Iris pigment epithelial cell (primary cell): ENCODE measurements around the gene CENPB.
A peak's percentile ranks its signal among the peaks of the same experiment; 100 is the strongest.
"Not testable (repeated sequence)": the region's sequence is repeated elsewhere in the genome, so short reads cannot be mapped to it uniquely, and the experiment has no call there.

Source experiments
- DNase-seq: peaks from one replicate; pipeline ENCODE4 v3.0.0-alpha.2; 2011; ENCODE audit warnings: low read depth

Gene CENPB

GRCh38 chr20:3811467-3812258 lies 25.1 kb upstream of the CENPB start:
- peak; percentile 97 for DNase-seq

DNA sequence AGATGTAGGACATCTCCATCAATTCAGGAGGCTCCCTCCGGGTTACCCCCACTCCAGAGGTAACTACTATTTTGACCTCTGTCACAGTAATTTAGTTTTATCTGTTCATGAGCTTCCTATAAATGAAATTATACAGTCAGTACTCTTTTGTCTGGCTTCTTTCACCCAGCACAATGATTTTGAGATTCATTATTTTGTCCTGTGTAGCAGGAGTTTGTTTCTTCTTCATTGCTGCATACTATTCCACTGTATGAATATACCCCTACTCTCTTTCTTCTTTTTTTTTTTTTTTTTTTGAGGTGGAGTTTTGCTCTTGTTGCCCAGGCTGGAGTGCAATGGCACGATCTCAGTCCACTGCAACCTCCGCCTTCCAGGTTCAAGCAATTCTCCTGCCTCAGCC lies 22.0 kb upstream of the CENPB start:
- DNase-seq = no peak

GRCh38 chr20:3804781-3805180 lies 18.2 kb upstream of the CENPB start:
- DNase-seq = no peak

GRCh38 chr20:3804254-3804751 lies 17.8 kb upstream of the CENPB start:
- DNase-seq = peak; percentile 39

DNA sequence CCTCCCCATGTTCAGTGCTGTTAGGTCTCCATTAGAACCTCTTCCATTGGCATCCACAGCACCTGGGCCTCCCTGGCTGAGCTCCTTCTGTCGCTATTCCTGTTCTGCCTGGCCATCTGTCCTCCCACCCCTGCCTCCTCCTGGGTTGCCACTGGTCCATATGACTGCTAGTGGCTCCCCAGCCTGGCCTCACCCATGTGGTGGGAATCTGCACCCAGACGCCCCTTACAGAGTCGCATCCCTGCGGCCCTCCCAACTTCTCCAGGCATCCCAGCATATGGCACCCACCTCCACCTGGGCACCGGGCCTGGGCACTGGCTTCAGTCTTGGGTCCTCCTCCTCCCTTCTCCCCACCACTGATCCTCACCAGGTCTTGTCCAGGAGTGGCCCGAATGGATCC lies 17.3 kb upstream of the CENPB start:
- DNase-seq = no peak

- no peak for DNase-seq
These were observed 16.7 kb upstream of the CENPB start for GRCh38 chr20:3803289-3803688.

DNA sequence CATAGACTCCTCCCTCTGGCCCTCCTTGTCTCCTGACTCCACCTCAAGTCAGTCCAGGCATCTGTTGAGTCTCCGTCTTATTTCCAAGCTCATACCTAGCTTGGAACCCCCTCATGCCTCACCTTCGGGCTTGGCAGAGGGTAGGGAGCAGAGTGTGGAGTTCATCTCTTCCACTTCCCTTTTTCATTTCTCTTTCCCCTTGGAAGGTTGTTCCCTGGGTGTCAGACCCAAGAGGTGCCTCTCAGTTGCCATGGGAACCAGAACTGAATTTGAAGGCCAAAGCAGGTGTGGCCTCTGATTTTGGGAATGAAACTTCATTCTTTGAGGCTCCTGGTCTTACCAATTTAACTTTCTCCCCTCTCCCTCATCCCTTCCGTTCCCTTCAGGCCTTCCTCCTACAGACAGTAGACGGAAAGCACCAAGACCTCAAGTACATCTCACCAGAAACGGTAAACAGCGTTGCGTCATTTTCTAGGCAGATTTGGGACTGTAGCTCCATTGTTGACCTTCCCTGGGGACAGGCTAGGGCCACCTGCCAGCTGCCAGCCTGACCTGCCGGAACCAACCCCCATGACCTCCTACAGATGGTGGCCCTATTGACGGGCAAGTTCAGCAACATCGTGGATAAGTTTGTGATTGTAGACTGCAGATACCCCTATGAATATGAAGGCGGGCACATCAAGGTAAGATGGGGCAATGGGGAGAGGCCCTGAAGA lies 16.1 kb upstream of the CENPB start:
- DNase-seq = no peak

- no peak for DNase-seq
These were observed 15.3 kb upstream of the CENPB start for GRCh38 chr20:3801846-3802245.

- no peak for DNase-seq
These were observed 14.8 kb upstream of the CENPB start for GRCh38 chr20:3801299-3801698.

DNA sequence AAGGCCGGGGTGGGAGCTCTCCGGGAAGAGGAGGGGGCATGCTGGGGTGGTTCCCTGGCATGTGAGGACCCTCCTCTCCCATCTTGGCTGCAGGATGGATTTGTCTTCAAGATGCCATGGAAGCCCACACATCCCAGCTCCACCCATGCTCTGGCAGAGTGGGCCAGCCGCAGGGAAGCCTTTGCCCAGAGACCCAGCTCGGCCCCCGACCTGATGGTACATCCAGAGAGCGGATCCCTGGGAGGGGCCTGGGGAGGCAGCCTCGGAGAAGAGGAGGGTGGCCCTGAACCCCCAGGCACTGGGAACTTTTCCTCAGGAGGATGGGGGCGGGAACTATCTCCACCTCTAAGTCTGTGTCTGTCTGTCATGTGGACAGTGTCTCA lies 14.3 kb upstream of the CENPB start:
- no peak for DNase-seq

DNA sequence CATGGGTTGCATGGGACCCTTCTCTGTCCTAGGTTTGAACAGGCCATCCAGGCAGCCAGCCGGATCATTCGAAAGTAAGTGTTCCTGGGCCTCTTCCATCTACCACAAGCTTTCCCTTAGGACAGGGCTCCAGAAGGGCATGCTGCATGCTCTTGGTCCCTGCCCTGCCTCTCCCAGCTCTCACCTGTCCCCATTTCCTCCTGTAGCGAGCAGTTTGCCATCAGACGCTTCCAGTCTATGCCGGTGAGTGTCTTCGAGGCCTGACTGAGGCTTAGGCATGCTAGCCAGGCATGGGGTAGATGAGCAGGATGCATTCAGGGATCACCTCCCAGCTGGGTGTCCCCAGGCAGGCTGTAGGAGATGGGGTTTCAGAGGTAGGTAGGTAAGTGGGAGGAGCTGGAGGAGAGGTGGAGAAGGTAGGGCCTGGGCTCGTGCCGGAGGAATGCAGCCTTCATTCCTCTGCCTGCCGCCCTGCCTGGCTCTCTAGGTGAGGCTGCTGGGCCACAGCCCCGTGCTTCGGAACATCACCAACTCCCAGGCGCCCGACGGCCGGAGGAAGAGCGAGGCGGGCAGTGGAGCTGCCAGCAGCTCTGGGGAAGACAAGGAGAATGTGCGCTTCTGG lies 13.8 kb upstream of the CENPB start:
- no peak for DNase-seq

DNA sequence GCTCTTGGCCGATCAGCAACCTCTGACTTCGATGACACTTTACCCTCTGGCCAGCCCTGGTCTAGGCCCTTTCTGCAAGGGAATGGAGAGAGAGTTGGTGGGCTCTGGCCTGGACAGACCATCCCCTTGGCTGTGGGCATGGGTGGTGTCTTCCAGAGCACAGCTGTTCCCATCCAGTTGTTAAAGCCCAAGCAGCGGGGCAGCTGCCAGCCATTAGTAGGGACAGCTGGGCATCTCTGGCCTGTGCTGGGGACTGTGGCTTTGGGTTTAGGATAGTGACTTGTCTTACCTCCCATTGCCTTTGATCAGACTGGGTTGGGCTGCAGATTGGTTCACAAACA lies 12.3 kb upstream of the CENPB start:
- no peak for DNase-seq

- DNase-seq = no peak
These were observed 11.8 kb upstream of the CENPB start for GRCh38 chr20:3798373-3798768.

DNA sequence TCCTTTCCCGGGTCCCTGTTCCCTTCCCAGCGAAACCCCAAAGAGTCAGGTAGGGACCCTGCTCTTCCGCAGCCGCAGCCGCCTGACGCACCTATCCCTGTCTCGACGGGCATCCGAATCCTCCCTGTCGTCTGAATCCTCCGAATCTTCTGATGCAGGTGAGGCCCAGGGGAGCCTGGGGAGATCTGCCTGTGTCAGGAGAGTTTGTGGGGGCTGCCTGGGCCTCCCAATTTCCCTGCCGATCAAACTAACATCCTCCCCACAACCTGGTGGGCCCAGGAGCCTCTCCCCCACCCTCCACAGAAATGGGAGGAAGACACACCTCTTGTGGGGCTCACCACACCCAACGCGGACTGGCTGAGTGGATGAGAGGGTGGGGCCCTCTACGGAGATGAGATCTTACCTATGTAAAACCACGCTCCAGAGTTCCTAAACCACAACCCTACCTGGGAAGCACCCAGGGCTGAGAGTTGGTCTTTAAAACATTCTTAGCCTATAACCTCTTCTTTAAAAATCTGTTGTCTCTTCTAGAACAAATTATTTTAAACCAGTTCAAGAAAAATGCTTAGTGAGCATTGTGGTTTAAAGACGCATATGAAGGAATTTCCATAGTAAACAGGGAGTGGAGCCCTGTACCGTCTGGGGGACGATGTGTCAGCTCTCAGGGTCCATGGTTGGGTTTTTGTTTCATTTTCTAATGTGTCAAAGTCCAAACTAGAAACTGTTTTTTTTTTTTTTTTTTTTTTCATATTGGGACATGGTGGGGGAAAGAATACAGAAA lies 11.2 kb upstream of the CENPB start:
- DNase-seq = peak; percentile 63

DNA sequence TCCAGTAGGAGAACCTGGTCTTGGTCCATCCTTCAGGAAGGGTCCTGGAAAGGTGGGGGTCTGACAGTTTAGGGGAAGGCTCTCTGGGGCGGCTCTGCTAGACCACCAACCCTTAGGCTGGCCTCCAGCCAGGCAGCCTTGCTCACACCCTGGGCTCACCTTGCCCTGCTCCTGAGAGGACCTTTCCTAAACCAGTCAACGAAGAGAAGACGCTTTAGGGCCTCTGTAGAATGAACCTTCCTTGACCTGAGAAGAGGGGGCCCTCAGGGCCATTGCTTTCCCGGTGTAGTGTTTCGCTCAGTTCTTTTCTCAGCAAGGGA lies 10.6 kb upstream of the CENPB start:
- DNase-seq = no peak

DNA sequence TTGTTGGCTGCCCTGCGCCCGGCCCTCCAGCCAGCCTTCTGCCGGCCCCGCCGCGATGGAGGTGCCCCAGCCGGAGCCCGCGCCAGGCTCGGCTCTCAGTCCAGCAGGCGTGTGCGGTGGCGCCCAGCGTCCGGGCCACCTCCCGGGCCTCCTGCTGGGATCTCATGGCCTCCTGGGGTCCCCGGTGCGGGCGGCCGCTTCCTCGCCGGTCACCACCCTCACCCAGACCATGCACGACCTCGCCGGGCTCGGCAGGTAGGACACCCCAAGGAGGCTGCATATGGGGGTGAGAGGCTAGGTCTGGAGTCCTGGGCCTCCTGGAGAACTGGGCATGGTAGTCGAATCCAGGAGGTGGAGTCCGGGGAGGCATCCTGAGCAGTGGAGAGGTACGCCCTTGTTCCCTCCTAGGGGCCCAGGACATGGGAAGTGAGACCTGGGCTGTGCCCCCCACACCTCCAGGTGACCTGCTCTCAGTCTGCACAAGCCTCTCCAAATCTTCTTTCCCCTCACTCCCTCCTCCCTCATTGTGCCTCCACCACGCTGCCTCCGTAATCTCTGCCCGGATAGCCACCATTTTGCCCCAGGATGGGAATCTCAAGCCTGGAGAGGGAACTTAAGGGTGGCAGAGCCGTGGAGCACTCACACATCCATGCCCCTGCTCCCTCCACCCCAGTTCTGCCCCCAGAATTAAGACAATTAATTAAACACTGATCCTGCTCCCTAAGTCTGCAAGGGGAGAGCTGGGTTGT lies 10.1 kb upstream of the CENPB start:
- DNase-seq = no peak

DNA sequence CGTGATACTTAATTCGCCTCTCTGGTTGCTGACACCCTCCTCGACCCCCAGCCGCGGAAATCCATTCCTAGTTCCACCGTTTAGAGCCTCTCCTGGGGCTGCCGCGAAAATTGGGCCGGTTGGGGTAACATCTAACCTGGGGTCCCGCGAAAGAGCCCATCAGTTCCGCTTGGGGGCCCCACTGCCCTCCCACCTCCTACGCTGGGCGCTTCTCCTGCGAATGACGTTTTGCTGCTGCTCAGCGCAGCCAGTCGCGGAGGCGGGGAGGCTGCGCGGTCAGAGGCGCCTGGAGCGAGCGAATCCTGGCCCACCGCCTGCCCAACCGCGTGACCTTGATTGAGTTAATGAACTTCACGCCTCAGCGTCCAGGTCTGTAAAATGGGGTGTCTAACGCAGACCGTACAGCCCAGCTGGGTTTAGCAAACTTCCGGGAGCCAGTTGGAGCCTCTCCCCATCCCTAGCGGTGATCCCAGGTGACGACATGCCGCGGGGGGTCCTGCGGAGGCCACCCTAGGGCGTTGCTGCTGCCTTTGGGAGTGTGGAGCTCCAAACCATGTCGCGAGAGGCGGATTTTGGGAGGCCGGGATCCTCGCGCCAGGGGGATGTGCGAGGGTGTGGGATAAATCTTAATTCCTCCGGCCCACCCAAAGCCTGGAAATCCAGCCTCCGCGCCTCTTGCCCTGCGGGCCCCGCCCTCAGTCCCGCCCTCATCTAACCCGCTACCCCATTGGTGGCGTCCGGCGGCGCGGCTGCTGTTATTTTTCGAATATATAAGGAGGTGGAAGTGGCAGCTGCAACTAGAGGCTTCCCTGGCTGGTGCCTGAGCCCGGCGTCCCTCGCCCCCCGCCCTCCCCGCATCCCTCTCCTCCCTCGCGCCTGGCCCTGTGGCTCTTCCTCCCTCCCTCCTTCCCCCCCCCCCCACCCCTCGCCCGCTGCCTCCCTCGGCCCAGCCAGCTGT lies 9.2 kb upstream of the CENPB start, which contains the start of gene CDC25B:
TSS of gene CDC25B (plus strand) at position 800 of the 958 bp plus-strand sequence. CDS start 222 bp downstream, outside the sequence.
- peak; percentile 87 for DNase-seq

DNA sequence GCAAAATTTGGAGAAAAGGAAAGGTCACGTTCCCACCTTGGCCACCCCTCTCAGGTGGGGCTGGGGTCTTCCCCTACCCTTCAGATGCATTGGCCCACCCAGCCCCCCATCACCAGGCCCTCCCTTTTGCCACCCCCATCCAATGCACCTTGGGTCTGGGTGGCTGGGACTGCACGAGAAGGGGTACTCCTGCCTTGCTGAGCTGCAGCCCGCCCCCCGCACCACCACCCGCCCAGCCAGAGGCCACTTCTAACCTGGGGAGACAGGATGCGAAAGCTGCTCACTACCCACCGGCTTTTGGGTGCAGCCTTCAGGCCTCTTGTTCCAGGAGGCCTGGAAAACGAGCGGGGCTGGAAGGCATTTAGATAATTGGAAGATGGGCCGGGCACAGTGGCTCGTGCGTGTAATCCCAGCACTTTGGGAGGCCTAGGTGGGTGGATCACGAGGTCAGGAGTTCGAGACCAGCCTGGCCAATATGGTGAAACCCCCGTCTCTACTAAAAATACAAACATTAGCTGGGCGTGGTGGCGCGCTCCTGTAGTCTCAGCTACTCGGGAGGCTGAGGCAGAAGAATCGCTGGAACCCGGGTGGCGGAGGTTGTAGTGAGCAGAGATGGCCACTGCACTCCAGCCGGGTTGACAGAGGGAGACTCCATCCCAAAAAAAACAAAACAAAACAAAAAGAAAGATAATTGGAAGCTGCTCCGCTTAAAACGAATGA lies 8.3 kb upstream of the CENPB start:
- no peak for DNase-seq

- DNase-seq = not testable (repeated sequence)
These were observed 7.6 kb upstream of the CENPB start for GRCh38 chr20:3794168-3794567.

- DNase-seq = not testable (repeated sequence)
These were observed 2.7 kb upstream of the CENPB start for GRCh38 chr20:3789201-3789600.
